Keratinocyte (primary cell): ENCODE data around the gene GRHL3.

Experiments
- CTCF ChIP-seq, 3 experiments: IDR thresholded peaks in 1 of 3; conservative IDR thresholded peaks in 1 of 3; optimal IDR thresholded peaks in 1 of 3; 2 replicates in 2 of 3; 3 replicates in 1 of 3; pipeline versions ENCODE3 to v1.5.1; 2011; ENCODE audit warnings: low read length in 3 of 3, mild to moderate bottlenecking in 3 of 3, moderate library complexity in 2 of 3, control low read depth in 1 of 3, inconsistent platforms in 1 of 3; ENCODE audit not compliant: insufficient read depth in 2 of 3; ENCODE audit errors: extremely low read depth in 1 of 3
- EZH2 ChIP-seq: IDR thresholded peaks from one replicate; pipeline ENCODE4 v1.6.1; 2012; ENCODE audit warnings: inconsistent platforms, mild to moderate bottlenecking, low read length, moderate library complexity

DNA sequence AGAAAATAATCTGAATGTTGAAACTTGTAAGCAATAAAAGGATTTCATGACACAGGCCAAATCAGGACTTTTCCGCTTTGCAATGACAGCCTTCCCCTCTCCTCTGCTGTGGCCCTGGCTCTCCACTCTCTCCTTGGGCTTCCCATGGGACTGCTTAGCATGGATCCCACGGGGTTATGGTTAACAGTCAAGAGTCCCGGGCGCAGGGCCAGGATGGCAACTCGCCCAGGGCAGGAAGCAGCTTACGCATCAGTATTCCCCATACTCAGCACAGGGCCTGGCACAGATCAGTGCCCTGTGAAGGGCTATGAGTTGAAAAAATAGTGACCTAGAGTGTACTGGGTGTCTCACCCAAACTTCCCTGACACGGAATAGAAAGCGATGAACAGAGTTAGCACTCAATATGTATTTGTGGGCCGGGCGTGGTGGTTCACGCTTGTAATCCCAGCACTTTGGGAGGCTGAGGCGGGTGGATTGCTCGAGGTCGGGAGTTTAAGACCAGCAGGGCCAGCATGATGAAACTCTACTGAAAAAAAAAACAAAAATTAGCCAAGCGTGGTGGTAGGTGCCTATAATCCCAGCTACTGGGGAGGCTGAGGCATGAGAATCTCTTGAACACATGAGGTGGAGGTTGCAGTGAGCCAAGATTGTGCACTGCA is 29.1 kb upstream of the GRHL3 start:
- no peak for TF ChIP-seq CTCF (optimal IDR thresholded peaks at IDR 0.05 in 1 of 3, IDR thresholded peaks at IDR 0.05 in 1 of 3, conservative IDR thresholded peaks at IDR 0.05 in 1 of 3; ENCODE audit: extremely low read depth in 1 of 3, insufficient read depth in 2 of 3, low read length in 3 of 3)
- TF ChIP-seq EZH2: no peak
